Hepatocyte (in vitro differentiated cells): ENCODE data around the gene HIF1A. TPM values are rescaled to one million over a fixed set of nuclear protein-coding genes. Genes with fewer than 3 reads are reported as not detected.

Source experiments
- DNase-seq: peaks from one replicate; pipeline ENCODE4 v3.0.0-alpha.2; 2016; ENCODE audit warnings: low spot score
- H2AFZ ChIP-seq: fragments of 200-600 bp; sonication (generic); 2 replicates; pipeline ENCODE4 v1.6.0; 2016; ENCODE audit warnings: antibody characterized with exemption, mild to moderate bottlenecking
- H3K27ac ChIP-seq: fragments of 200-600 bp; sonication (generic); 2 replicates; pipeline ENCODE4 v1.5.1; 2016; ENCODE audit warnings: mild to moderate bottlenecking
- H3K27me3 ChIP-seq: fragments of 200-600 bp; sonication (generic); 2 replicates; pipeline ENCODE4 v1.6.1; 2016
- H3K36me3 ChIP-seq: fragments of 200-600 bp; sonication (generic); replicated peaks from 2 replicates; pipeline ENCODE4 v1.5.1; 2016; ENCODE audit warnings: low read depth; ENCODE audit not compliant: insufficient read depth
- H3K4me1 ChIP-seq: fragments of 200-600 bp; sonication (generic); 2 replicates; pipeline ENCODE4 v1.5.1; 2016; ENCODE audit warnings: mild to moderate bottlenecking, moderate library complexity; ENCODE audit not compliant: insufficient read depth
- H3K4me2 ChIP-seq: fragments of 200-600 bp; sonication (generic); 2 replicates; pipeline ENCODE4 v1.6.0; 2016
- H3K4me3 ChIP-seq: fragments of 200-600 bp; sonication (generic); 2 replicates; pipeline ENCODE4 v1.5.1; 2016; ENCODE audit warnings: mild to moderate bottlenecking
- H3K79me2 ChIP-seq: fragments of 200-600 bp; sonication (generic); 2 replicates; pipeline ENCODE4 v1.6.0; 2017; ENCODE audit warnings: mild to moderate bottlenecking
- H3K9me2 ChIP-seq: fragments of 200-600 bp; sonication (generic); replicated peaks from 2 replicates; pipeline ENCODE4 v1.6.0; 2017; ENCODE audit warnings: mild to moderate bottlenecking; ENCODE audit not compliant: insufficient read depth
- H3K9me3 ChIP-seq: fragments of 200-600 bp; sonication (generic); 2 replicates; pipeline ENCODE4 v1.5.1; 2016; ENCODE audit warnings: low read depth, mild to moderate bottlenecking
- H4K20me1 ChIP-seq: fragments of 200-600 bp; sonication (generic); 2 replicates; pipeline ENCODE4 v1.6.0; 2016; ENCODE audit warnings: mild to moderate bottlenecking; ENCODE audit not compliant: insufficient read depth, poor library complexity, severe bottlenecking
- CTCF ChIP-seq: fragments of 200-600 bp; sonication (generic); IDR thresholded peaks from 2 replicates; pipeline ENCODE4 v1.5.1; 2016; ENCODE audit warnings: antibody characterized with exemption, mild to moderate bottlenecking; ENCODE audit not compliant: poor library complexity
- EZH2 ChIP-seq: fragments of 200-600 bp; sonication (generic); IDR thresholded peaks from 2 replicates; pipeline ENCODE4 v1.6.1; 2016; ENCODE audit warnings: antibody characterized with exemption, mild to moderate bottlenecking, borderline replicate concordance
- EZH2phosphoT487 ChIP-seq: fragments of 200-600 bp; sonication (generic); IDR thresholded peaks from one replicate; pipeline ENCODE4 v1.6.1; 2018; ENCODE audit warnings: antibody characterized with exemption, mild to moderate bottlenecking, low read depth, moderate library complexity; ENCODE audit not compliant: unreplicated experiment, severe bottlenecking
- WGBS: methylation state at CpG from one replicate; pipeline ENCODE4 v1.1.6; 2016; ENCODE audit warnings: low lambda C conversion rate; ENCODE audit errors: missing lambda C conversion rate; 5-methylcytosine and 5-hydroxymethylcytosine counted together
- polyA plus RNA-seq: library from polyadenylated mRNA; unstranded; fragments of >200 nt; fragmentation: Nextera tagmentation; extraction: Ambion mirVana; gene quantifications from 2 replicates; pipeline ENCODE4 v1.2.1, GENCODE V29; 2016
- total RNA-seq: library from RNA; depleted of rRNA; stranded (reverse); fragments of >200 nt; gene quantifications from 2 replicates; pipeline ENCODE4 v1.2.3, GENCODE V29; 2014

HIF1A gene
- total and polyA plus RNA-seq, 2 experiments from 2014 or later: 169 to 285 TPM

GRCh38 chr14:61659582-61659981 is 35.7 kb upstream of the HIF1A start:
- no peak overlapping the region for H3K4me3 ChIP-seq
- no peaks in the 10 kb centered on the region for H3K27me3 ChIP-seq
- no peak for DNase-seq
- WGBS: 95% methylated on average over 2 of the region's 2 CpGs
- no peaks in the 10 kb centered on the region for H3K9me3 ChIP-seq
- H3K27ac ChIP-seq: no peak overlapping the region
- no peak overlapping the region for H3K4me2 ChIP-seq
- no peak for TF ChIP-seq EZH2
- no peak for TF ChIP-seq EZH2phosphoT487
- TF ChIP-seq CTCF: no peak
- no peak overlapping the region for H2AFZ ChIP-seq
- H3K79me2 ChIP-seq: no peaks in the 10 kb centered on the region
- no peaks in the 10 kb centered on the region for H4K20me1 ChIP-seq
- H3K9me2 ChIP-seq: no peaks in the 10 kb centered on the region
- H3K36me3 ChIP-seq: no peaks in the 10 kb centered on the region
- peaks cover 6% of the 10 kb centered on the region for H3K4me1 ChIP-seq

GRCh38 chr14:61661471-61662400 is 33.6 kb upstream of the HIF1A start:
- Histone ChIP-seq H3K79me2 (no peaks in the 10 kb centered on the region), H3K36me3 (no peaks in the 10 kb centered on the region), H3K9me2 (no peaks in the 10 kb centered on the region), H3K4me1 (peaks cover 6% of the 10 kb centered on the region), H3K4me3 (no peak overlapping the region), H3K4me2 (no peak overlapping the region), H4K20me1 (no peaks in the 10 kb centered on the region), H3K9me3 (no peaks in the 10 kb centered on the region), H3K27ac (peak overlapping the region; percentile 61), H3K27me3 (no peaks in the 10 kb centered on the region), H2AFZ (no peak overlapping the region)
- TF ChIP-seq CTCF (no peak), EZH2phosphoT487 (no peak)
- no peak for DNase-seq
- 81% methylated on average over 6 of the region's 6 CpGs for WGBS

- Histone ChIP-seq H3K27me3 (no peaks in the 10 kb centered on the region), H3K4me2 (no peak overlapping the region), H3K4me1 (peaks cover 6% of the 10 kb centered on the region), H4K20me1 (no peaks in the 10 kb centered on the region), H3K9me2 (no peaks in the 10 kb centered on the region), H2AFZ (no peak overlapping the region), H3K27ac (no peak overlapping the region), H3K9me3 (no peaks in the 10 kb centered on the region), H3K4me3 (no peak overlapping the region), H3K79me2 (no peaks in the 10 kb centered on the region), H3K36me3 (no peaks in the 10 kb centered on the region)
- WGBS: 94% methylated on average over 13 of the region's 13 CpGs
- no peak for TF ChIP-seq EZH2
- TF ChIP-seq CTCF: no peak
- TF ChIP-seq EZH2phosphoT487: no peak
- peak; percentile 55 for DNase-seq
These were observed 32.6 kb upstream of the HIF1A start for GRCh38 chr14:61662437-61663311.
